Thyroid gland (tissue), 4 donors: ENCODE measurements around the gene ZNF136.

Experiments used
- POLR2A ChIP-seq, 2 donors: fragments of 450-650 bp; IDR thresholded peaks; one replicate each; pipeline ENCODE4 v1.6.1; 2017; ENCODE audit warnings: antibody characterized with exemption in 2 of 2, mild to moderate bottlenecking in 2 of 2, moderate library complexity in 1 of 2
- TF ChIP-seq, protein P1 (sequence below), 6 experiments: fragments of 200-600 bp in 3 of 6; fragments of 450-650 bp in 3 of 6; sonication (generic) in 3 of 6; IDR thresholded peaks; one replicate each; pipeline ENCODE4 v1.5.1; 2016 to 2019; ENCODE audit warnings: antibody characterized with exemption in 6 of 6, mild to moderate bottlenecking in 2 of 6, inconsistent platforms in 1 of 6, moderate library complexity in 1 of 6

DNA sequence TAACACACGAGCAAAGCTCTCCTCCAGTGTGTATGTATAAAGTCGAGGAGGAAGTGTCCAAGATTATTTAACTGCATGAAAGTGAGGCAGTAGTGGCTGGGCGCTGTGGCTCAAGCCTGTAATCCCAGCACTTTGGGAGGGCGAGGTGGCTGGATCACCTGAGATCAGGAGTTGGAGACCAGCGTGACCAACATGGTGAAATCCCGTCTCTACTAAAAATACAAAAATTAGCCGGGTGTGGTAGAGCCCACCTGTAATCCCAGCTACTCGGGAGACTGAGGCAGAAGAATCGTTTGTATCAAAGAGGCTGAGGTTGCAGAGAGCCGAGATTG lies 21.5 kb upstream of the ZNF136 start:
- TF ChIP-seq, protein P1, sequence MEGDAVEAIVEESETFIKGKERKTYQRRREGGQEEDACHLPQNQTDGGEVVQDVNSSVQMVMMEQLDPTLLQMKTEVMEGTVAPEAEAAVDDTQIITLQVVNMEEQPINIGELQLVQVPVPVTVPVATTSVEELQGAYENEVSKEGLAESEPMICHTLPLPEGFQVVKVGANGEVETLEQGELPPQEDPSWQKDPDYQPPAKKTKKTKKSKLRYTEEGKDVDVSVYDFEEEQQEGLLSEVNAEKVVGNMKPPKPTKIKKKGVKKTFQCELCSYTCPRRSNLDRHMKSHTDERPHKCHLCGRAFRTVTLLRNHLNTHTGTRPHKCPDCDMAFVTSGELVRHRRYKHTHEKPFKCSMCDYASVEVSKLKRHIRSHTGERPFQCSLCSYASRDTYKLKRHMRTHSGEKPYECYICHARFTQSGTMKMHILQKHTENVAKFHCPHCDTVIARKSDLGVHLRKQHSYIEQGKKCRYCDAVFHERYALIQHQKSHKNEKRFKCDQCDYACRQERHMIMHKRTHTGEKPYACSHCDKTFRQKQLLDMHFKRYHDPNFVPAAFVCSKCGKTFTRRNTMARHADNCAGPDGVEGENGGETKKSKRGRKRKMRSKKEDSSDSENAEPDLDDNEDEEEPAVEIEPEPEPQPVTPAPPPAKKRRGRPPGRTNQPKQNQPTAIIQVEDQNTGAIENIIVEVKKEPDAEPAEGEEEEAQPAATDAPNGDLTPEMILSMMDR (IDR thresholded peaks at IDR 0.05): no peak
- no peak for TF ChIP-seq POLR2A (IDR thresholded peaks at IDR 0.05)
